BJ (cell line): Measurements from ENCODE around the gene ABTB1. TPM values are rescaled to one million over a fixed set of nuclear protein-coding genes. Genes with fewer than 3 reads are reported as not detected.

ENCODE experiments used
- CTCF ChIA-PET: fragments of 350-600 bp; formaldehyde crosslinking; extraction: SDS; loops from one replicate; lab custom pipeline; 2021; ENCODE audit warnings: antibody characterized with exemption, inconsistent platforms; lab: Yijun Ruan, JAX
- POLR2A ChIA-PET: fragments of 300-600 bp; sonication (Branson Sonifier 250); formaldehyde crosslinking; extraction: SDS; loops from one replicate; lab custom pipeline; 2021; ENCODE audit warnings: antibody characterized with exemption; lab: Charles Lee
- DNase-seq: peaks from one replicate; pipeline ENCODE4 v3.0.0-alpha.2; 2011; ENCODE audit warnings: low read depth
- H3K27me3 ChIP-seq: 2 replicates; pipeline ENCODE4 v1.6.0; 2011; ENCODE audit warnings: low read length; ENCODE audit not compliant: control insufficient read depth, insufficient read depth
- H3K36me3 ChIP-seq: 2 replicates; pipeline ENCODE4 v1.5.1; 2011; ENCODE audit warnings: low read length; ENCODE audit not compliant: control insufficient read depth, insufficient read depth
- H3K4me3 ChIP-seq: 2 replicates; pipeline ENCODE4 v1.5.1; 2011; ENCODE audit warnings: low read depth, mild to moderate bottlenecking, control low read depth, low read length
- polyA plus RNA-seq: library from polyadenylated mRNA; depleted of rRNA; stranded (reverse); fragments of >200 nt; gene quantifications from 2 replicates; pipeline ENCODE4 v1.2.3, GENCODE V29; 2011; rRNA removed
- TF ChIP-seq, protein P1 (sequence below): IDR thresholded peaks from 2 replicates; pipeline ENCODE4 v1.5.1; 2011; ENCODE audit warnings: low read depth, mild to moderate bottlenecking, control low read depth, inconsistent platforms, low read length, moderate library complexity; ENCODE audit not compliant: insufficient read depth

ABTB1 gene
- polyA plus RNA-seq, 1 experiment, result 46.5 TPM

DNA sequence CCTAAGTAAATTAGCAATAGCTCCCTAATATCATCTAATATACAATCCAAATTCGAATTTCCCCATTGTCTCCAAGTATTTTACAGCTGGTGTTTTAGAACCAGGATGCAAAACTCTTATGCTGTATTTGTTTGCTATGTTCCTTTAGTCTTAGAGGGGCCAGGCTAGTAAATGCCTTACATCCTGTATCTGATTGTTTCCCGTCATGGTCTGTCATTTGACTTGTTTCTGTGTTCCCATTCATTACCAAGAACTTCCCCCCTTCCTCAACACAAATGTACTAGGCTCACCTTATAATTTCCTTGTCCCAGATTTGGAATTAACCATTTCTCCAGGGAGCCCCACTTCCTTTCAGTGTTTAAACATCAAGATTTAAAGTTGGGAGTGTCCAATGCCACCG is 54.1 kb downstream of the ABTB1 start:
- Histone ChIP-seq H3K4me3 (no peak overlapping the region), H3K27me3 (no peaks in the 10 kb centered on the region), H3K36me3 (peaks cover 5% of the 10 kb centered on the region)
- no peak for DNase-seq
- ChIA-PET CTCF (no interaction called here), POLR2A (no interaction called here)
- TF ChIP-seq, protein P1, sequence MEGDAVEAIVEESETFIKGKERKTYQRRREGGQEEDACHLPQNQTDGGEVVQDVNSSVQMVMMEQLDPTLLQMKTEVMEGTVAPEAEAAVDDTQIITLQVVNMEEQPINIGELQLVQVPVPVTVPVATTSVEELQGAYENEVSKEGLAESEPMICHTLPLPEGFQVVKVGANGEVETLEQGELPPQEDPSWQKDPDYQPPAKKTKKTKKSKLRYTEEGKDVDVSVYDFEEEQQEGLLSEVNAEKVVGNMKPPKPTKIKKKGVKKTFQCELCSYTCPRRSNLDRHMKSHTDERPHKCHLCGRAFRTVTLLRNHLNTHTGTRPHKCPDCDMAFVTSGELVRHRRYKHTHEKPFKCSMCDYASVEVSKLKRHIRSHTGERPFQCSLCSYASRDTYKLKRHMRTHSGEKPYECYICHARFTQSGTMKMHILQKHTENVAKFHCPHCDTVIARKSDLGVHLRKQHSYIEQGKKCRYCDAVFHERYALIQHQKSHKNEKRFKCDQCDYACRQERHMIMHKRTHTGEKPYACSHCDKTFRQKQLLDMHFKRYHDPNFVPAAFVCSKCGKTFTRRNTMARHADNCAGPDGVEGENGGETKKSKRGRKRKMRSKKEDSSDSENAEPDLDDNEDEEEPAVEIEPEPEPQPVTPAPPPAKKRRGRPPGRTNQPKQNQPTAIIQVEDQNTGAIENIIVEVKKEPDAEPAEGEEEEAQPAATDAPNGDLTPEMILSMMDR, result no peak

DNA sequence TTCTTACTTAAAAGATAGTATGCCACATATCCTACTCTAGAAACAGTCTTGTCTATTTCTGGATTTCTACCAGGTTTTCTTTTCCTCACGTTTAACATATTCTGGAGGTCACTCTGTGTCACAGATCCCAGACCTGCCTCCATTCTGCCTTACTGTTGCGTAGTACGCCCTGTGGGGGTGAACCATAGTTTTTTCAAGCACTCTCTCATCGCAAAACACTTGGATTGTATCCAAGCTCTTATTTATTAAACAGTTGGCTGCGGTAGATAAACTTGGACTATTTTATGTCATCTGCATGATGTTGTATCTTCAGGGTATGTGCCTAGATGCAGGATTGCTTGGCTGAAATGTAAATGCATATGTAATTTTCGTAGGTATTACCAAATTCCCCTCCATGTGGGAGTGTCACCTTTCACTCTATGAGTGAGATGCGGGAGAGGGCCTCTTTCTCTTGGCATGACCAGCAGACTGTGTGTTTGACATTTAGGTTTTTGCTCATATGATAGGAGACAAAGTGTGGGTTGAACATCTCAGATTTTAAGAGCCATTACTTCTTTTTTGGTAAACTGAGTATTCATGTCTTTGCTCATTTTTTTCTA is 55.8 kb downstream of the ABTB1 start:
- H3K36me3 ChIP-seq, result peaks cover 5% of the 10 kb centered on the region
- H3K4me3 ChIP-seq, result no peak overlapping the region
- no peaks in the 10 kb centered on the region for H3K27me3 ChIP-seq
- CTCF ChIA-PET, result no interaction called here
- DNase-seq, result no peak
- POLR2A ChIA-PET, result no interaction called here
- TF ChIP-seq, protein P1, result no peak

DNA sequence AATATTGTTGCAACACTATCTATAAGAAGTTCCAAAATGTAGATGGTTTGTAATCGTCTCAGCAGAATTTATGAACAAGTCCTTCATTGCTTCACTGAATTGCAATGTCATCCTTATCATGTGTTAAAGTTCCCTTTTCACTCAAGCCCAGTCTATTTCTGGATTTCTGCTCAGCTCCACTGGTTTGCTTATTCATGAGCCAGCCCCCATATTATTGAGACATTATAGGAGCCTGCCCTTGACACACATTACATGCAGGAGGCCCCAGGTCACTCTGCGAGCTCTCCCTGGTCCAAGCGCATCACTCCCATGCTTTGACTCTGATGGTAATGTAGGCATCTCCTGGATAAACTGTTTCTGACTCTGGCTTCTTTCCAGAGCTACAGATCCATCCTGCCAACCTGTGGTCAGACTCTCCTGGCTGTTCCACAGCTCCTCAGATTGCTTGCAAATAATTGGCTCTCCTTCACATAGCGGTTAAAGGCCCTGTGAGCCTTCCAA is 56.9 kb downstream of the ABTB1 start:
- peaks cover 4% of the 10 kb centered on the region for H3K36me3 ChIP-seq
- H3K4me3 ChIP-seq, result no peak overlapping the region
- TF ChIP-seq, protein P1, result no peak
- no peaks in the 10 kb centered on the region for H3K27me3 ChIP-seq
- DNase-seq, result no peak
- CTCF ChIA-PET, result interaction anchor here (0.7 kb wide), 1 partner anchor 358 kb away, joined by 3 read pairs; no protein-coding TSS in a partner anchor
- POLR2A ChIA-PET, result no interaction called here

DNA sequence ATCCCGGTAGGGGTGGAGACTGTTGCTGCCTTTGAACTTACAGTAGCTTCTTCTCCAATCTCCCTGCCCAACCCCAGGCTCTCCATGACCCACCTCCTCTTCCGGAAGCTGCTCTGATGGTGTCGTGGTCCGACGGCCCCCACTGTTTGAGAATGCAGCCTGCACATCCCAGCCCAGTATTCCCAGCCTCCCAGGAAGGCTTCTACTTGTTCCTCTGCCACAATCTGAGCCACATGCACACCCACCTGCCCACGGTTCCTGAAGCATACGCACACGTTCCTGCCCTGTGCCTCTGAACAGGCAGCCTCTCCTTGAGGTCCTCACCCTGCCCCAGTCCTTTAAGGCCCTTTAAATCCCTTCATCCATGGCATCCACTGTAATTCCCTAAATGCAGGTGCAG is 57.4 kb downstream of the ABTB1 start:
- 0 out of 2 replicates have a peak, but pooled peaks cover 2% of the 10 kb centered on the region for H3K36me3 ChIP-seq
- ChIA-PET CTCF (interaction anchor here (0.7 kb wide), 1 partner anchor 357 kb away, joined by 3 read pairs; no protein-coding TSS in a partner anchor), POLR2A (no interaction called here)
- H3K4me3 ChIP-seq, result no peak overlapping the region
- DNase-seq, result no peak
- TF ChIP-seq, protein P1, result no peak
- no peaks in the 10 kb centered on the region for H3K27me3 ChIP-seq

Other genes starting within 250 kb of the ABTB1 start
- gene TPRA1, start 82.2 kb upstream of the ABTB1 start, polyA plus RNA-seq, result 42.3 and 72.2 TPM in 2 replicates
- gene MCM2, start 74.5 kb upstream of the ABTB1 start, polyA plus RNA-seq, result 15.7 and 23.6 TPM in 2 replicates
- gene PODXL2, start 43.8 kb upstream of the ABTB1 start, polyA plus RNA-seq, result 2.6 and 3.4 TPM in 2 replicates
- 67.1 and 108 TPM in 2 replicates for gene MGLL, start 149.6 kb downstream of the ABTB1 start, polyA plus RNA-seq
- gene KBTBD12, start 242.3 kb downstream of the ABTB1 start, polyA plus RNA-seq, result not detected in 2 replicates